GM19193 (cell line): ENCODE results near the gene SRSF12.

ENCODE experiments used
- POLR2A ChIP-seq: IDR thresholded peaks from 4 replicates; pipeline ENCODE4 v1.6.1; 2011; ENCODE audit not compliant: insufficient read depth, insufficient read length; ENCODE audit errors: extremely low read depth

The SRSF12 gene

DNA sequence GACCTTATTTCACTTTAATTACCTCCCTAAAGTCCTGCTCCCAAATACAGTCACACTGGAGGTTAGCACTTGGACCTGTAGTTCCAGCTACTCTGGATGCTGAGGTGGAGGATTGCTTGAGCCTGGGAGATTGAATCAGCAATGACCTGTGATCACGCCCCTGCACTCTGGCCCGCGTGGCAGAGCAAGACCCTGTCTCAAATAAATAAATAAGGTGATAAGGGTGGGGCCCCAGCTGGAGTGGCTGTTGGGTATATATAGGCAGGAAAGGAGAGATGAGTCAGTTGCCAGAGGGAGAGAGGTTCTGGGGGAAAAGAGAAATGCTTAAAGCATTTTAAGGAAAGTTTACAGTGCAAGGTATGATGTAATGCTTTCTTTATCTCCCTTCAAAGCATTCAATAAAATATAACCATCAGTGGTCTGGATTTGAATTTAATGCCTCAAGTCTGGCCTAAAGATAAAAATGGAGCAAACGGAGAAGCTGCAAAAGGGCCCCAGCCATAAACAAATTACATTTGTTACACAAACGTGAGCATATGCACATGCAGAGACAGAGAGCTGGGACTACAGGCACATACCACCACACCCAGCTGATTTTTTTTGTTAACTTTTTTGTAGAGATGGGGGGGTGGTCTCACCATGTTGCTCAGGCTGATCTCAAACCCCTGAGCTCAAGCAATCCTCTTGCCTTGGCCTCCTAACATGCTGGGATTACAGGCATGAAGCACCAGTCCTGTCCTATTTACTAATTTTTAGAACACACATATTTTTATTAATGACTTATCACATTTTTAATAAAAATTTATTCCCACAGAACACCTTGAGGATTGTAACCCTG lies 21.9 kb upstream of the SRSF12 start:
- no peak for TF ChIP-seq POLR2A

DNA sequence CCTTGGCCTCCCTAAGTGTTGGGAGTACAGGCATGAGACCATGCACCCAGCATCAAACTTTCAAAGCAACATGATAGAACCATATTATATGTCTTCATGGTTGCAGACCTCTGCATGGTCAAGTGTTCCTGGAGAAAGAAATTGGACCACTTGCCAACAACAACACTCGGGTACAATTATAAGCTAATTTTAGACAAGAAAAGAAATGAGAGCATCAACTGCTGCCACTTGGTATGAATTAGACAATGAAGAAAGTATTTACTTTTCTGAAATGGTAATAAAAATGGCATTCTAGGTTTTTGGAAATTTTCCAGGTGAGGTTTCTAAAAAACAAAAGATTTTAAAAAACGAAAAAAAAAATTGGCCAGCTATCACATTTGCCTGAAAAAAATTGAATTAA lies 20.3 kb upstream of the SRSF12 start:
- TF ChIP-seq POLR2A = no peak

DNA sequence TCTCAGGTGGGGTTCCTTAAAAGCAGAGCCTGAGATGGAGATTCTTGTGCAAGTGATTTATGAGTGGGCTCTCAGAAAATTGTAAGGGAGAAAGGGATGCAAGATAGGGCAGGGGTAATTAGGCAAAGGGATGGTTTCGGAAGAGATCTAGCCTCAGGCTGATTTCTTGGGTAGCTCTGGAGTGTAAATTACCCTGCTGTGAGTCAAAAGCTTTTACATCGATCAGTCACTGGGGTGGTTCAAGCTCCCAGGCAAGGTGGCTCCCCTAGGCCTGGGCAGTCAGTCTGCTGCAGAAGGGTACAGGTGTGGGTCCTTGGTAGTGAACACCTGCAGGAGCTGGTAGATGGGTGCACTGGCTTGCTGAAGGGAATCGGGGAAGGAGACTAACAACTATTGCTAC lies 16.9 kb upstream of the SRSF12 start:
- TF ChIP-seq POLR2A = no peak

DNA sequence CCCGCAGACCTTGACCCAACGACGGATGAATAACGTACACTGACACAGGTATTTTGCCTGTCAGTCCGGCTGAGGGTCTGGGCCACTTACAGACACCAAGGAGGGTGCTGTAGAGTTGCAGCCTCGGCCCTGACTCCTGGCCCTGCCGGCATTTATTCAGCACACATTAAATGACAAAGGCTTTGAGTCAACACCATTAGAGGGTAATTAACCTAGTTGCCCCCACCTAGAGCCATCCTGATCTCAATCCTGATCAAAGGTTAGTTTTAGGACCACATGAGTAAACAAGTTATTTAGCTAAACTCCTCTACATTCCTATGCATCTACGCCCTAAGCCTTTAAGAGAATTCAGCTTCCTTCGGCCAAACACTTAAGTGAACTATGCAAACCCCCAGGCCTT lies 16.1 kb upstream of the SRSF12 start:
- no peak for TF ChIP-seq POLR2A

DNA sequence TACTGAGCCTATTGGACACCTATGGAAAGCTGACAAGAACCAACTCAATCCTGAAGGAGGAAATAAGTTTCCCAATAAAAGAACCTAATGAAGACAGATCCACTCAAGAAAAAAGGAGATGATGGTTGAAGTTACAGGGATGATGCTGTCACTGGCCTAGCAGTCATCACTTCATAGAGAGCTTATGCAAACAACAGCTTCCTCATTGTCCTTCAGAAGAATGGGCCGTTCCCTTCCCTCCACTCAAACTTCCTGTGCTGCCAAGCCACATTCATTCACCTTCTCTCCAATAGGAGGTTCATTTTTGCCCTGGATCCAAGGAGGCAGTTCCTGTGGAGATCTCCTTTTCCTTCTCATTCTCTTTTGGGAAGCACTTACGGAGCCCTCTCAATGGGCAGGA lies 14.2 kb upstream of the SRSF12 start:
- no peak for TF ChIP-seq POLR2A

DNA sequence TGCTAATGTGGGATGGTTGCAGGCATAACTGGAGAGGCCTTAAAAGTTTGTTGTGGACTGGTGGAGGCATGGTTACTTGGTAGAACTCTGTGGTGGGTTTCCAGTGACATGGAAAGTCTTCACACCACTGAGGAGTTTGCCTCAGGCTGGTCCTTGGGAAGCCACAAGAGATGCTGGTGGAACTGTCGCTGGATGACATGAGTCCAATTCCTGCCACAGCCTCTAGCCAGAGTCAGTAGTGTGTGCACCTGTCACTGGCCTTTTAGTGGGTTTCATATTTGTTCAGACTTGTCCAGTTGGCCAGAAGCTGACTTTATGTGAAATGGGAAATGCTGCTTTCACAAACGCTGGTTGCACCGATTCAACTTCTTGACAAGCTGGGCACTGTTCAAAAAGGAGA lies 13.7 kb upstream of the SRSF12 start:
- no peak for TF ChIP-seq POLR2A

DNA sequence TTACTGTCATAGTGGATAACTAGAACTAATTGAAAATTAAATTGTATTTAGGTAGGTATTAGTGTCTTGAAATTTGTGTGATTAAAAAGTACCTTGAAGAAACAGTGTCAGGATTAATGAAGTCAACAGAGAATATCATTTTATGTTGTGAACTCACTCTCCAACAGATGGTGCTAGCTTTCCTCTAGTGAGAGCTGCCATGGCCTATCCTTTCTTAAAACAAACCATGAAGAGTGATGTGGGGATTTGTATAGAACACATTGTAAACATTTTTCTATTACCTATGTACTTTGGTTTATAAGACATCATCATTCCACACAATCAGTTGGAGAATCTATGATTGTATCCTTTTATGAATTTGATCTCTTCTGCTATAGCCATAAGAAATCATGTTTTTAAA lies 4.8 kb upstream of the SRSF12 start:
- TF ChIP-seq POLR2A = no peak

DNA sequence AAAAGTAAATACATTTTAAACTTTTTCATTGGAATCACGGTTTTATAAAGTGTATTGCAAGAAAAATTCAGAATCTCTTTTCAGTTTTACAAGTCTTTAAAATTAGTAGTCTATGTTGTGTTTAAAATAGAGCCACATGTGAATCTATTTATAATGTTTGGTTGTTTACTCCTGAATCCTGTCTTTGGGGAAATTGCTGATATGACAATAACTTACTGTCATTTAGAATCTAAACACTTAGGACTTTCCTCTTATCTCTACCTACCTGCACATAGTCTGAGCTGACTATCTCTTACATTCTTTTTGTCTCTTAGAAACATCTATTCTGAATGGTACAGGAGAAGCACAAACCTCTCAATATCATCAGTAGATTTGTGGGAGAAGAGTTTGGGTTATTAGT lies 4.1 kb upstream of the SRSF12 start:
- no peak for TF ChIP-seq POLR2A

DNA sequence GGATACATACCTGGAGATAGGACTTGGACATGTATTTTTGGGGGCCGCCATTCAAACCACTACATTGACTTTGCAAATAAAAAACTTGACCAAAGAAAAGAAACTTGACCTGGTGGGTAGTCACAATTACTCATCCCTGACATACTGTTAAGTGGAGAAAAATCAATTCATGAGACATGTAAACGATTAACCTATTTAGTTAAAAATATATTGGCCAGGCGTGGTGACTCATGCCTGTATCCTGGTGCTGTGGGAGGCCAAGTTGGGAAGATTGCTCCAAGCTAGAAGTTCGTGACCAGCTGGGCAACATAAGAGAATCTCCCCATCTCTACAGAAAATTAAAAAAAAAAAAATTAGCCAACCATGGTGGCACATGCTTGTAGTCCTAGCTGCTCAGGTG lies 2.5 kb upstream of the SRSF12 start:
- no peak for TF ChIP-seq POLR2A

DNA sequence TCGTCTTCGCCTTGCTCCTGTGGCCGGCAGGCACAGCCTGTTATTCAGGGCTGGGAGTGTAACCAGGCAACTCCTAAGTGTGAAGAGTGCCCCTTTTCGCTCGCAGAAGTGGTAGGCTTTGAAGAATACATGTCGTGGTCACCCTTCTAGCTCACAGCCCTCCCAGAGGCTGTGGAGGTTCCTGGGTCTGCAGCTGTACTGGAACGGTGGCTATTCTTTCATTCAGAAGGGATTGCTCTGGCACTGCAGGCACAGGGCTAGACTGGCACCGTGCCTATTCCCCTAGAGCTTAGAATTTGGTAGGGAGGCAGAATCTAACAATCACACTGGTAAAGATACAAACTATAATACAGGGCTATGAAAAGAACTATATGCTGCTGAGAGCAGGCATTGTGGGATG lies 1.1 kb upstream of the SRSF12 start:
- no peak for TF ChIP-seq POLR2A

DNA sequence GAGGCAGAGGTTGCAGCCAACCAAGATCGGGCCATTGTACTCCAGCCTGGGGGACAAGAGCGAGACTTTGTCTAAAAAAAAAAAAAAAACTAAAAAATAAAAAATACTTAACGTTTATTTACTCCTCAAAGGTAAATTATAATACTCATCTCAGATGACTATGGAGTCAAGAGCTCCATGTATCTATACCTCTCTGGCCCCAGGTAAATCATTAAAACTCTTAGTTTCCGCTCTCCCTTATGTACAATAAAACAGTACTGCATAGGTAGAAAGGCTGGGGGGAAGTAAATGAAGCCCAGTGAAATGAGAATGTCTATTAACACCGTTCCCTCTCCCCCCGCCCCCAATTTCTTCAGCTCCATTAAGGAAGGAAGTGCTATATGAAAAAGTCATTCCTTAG lies 1.2 kb downstream of the SRSF12 start:
- no peak for TF ChIP-seq POLR2A

DNA sequence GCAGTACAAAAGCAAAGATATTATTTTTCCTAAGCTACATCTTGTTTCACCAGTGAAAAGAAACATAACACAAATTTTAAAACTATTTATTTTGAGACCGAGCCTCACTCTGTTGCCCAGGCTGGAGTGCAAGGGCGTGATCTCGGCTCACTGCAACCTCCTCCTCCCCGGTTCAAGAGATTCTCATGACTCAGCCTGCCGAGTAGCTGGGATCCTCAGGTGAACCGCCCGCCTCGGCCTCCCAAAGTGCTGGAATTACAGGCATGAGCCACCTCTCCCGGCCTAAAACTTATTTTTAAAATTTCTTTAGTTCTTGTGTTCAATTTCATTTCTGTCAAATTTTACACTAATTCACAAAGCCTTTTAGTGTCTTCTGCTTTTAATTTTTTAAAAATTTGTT lies 5.9 kb downstream of the SRSF12 start:
- TF ChIP-seq POLR2A = no peak

DNA sequence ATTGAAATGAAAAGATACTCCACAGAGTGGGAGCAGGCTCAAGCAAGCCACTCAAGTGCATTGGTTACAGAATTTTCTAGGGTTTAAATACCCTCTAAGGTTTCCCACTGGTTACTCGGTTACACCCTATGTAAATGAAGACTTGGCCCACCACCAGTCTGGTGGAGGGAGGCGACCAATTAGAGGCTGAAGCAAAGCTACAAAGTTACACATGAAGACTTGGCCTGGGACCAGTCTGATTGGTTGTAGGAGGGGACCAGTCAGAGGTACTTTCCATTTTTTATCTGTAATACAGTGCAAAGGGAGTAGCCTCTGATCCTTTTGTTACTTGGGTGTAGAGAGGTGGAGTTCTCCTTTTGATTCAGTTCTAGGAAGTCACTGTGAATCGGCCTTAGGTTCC lies 7.6 kb downstream of the SRSF12 start:
- no peak for TF ChIP-seq POLR2A

DNA sequence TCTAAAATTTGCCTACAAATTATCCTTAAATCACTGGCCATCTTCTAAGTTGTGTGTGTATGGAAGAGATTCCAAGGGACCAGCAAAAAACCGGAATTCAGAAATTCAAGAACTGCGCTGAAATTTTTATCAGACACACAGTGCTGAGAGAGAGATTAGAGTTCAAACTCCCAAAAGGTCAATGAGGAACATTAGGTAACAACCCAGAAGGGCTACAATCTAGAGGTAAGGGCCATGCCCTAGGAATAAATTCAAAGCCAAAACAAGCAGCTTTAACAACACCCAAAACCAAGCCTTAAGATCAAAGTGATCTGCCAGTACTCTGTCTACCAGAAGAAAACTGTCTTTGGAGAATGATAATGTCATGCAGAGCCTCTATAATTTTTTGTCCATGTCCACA lies 17.8 kb downstream of the SRSF12 start:
- no peak for TF ChIP-seq POLR2A

DNA sequence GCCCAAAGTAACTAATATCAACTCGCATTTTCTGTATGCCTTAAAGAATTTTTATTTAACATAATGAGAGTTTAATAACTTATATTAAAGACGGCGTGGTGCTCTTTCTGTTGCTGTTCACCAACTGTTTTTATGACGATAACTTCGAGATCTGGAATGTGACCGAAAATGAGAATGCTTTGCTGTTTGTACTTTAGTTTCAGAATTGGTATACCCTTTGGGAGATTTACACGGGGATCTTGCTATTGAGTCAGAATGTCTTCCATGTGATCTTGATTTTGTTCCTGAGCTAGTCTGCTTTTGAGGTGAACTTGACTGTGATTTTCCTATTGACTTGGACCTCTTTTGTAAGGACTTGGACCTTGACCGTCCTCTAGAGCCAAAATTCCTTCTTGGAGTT lies 19.4 kb downstream of the SRSF12 start:
- TF ChIP-seq POLR2A = no peak

DNA sequence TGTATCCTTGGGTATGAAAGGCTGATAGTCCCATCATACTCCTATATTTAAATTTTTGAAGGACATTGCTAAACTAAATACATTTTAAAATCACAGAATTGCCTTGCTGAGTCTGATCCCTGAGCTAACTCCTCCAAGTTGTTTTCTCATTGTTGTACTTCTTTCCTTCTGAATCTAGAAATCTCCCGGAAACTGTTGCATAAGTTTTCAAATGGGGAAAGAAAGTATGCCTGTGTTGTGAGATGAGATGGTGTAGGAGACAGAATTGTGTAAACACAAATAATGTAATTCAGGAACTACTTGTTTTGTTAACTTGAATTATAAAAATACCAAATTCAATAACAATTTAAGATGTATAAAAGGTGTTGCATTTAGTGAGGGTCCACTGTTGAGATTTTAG lies 30.0 kb downstream of the SRSF12 start:
- TF ChIP-seq POLR2A = no peak
